ENCODE results near the gene MTARC2. TPM values are rescaled to one million over a fixed set of nuclear protein-coding genes. Genes with fewer than 3 reads are reported as not detected.
A peak's percentile ranks its signal among the peaks of the same experiment; 100 is the strongest.

MTARC2 gene
- total and polyA plus RNA-seq, 2 of the 13 experiments (the other 11 are each of a cell fraction or from before 2014, with no cell fraction given) = 8.5 to 10.1 TPM

- TF ChIP-seq ZNF646 (CRISPR knock-in tag; IDR thresholded peaks at IDR 0.05) (no peak), HBP1 (CRISPR knock-in tag; IDR thresholded peaks at IDR 0.05; ENCODE audit: low read depth) (no peak), E2F5 (CRISPR knock-in tag; conservative IDR thresholded peaks at IDR 0.05) (no peak), HOXA5 (CRISPR knock-in tag; IDR thresholded peaks at IDR 0.05) (no peak; the same call in 1 of the 2 replicates), IRF2 (CRISPR knock-in tag; IDR thresholded peaks at IDR 0.05) (no peak), HNF1B (CRISPR knock-in tag; IDR thresholded peaks at IDR 0.05) (peak; percentile 91), ZBTB2 (CRISPR knock-in tag; IDR thresholded peaks at IDR 0.05; ENCODE audit: low read depth) (no peak), NPAS2 (CRISPR knock-in tag; IDR thresholded peaks at IDR 0.05; ENCODE audit: borderline replicate concordance) (no peak), SIN3B (IDR thresholded peaks at IDR 0.05; ENCODE audit: low read length) (no peak), SIN3A (IDR thresholded peaks at IDR 0.05; ENCODE audit: borderline replicate concordance, low read depth, low read length) (0 out of 2 replicates have a peak, but pooled peaks have one; percentile 46), CEBPB (IDR thresholded peaks at IDR 0.05; ENCODE audit: borderline replicate concordance, low read depth, low read length) (peak; percentile 75; the same call in 1 of the 2 replicates), ELK4 (CRISPR knock-in tag; IDR thresholded peaks at IDR 0.05; ENCODE audit: borderline replicate concordance) (no peak), JUND (CRISPR knock-in tag; IDR thresholded peaks at IDR 0.05) (peak; percentile 13; the same call in 1 of the 2 replicates), SNAPC2 (CRISPR knock-in tag; IDR thresholded peaks at IDR 0.05) (no peak), SMAD3 (CRISPR knock-in tag; IDR thresholded peaks at IDR 0.05) (no peak), ZNF556 (CRISPR knock-in tag; IDR thresholded peaks at IDR 0.05; ENCODE audit: borderline replicate concordance) (no peak), ZNF75D (CRISPR knock-in tag; IDR thresholded peaks at IDR 0.05; ENCODE audit: borderline replicate concordance) (no peak)
Measured at GRCh38 chr1:220698607-220699016, 49.5 kb upstream of the MTARC2 start (continued).

All from HepG2 (cell line).